ENCODE measurements around the gene SP1. TPM values are rescaled to one million over a fixed set of nuclear protein-coding genes. Genes with fewer than 3 reads are reported as not detected.

Gene SP1
- total RNA-seq, 1 donor from 2014 or later, result 50.6 TPM

- Histone ChIP-seq H3K9ac (ENCODE audit: low read length) (no peak within 1 kb of the TSS), H3K27ac (ENCODE audit: low read depth, low read length) (no peak within 1 kb of the TSS), H3K4me3 (ENCODE audit: insufficient read depth, low read depth, low read length) (no peak within 1 kb of the TSS), H3K36me3 (ENCODE audit: insufficient read depth, low read length) (no peaks in the 10 kb centered on the region), H2AFZ (ENCODE audit: low read depth, low read length) (no peak within 1 kb of the TSS), H3K79me2 (ENCODE audit: insufficient read depth, low read length) (no peaks in the 10 kb centered on the region), H3K4me1 (ENCODE audit: insufficient read depth, low read length) (peaks cover 10% of the 10 kb centered on the region), H3K27me3 (ENCODE audit: insufficient read depth, low read length) (no peaks in the 10 kb centered on the region), H4K20me1 (ENCODE audit: insufficient read depth, low read length) (no peaks in the 10 kb centered on the region), H3K4me2 (ENCODE audit: low read length) (no peak within 1 kb of the TSS), H3K9me3 (ENCODE audit: insufficient read depth, low read depth, low read length) (no peaks in the 10 kb centered on the region)
- H3K27me3 Mint-ChIP-seq (ENCODE audit: low read depth, unreplicated experiment), result peaks cover 10% of the 10 kb centered on the region
- no peak within 1 kb of the TSS for H3K27ac Mint-ChIP-seq (ENCODE audit: unreplicated experiment)
- TF ChIP-seq EZH2 (IDR thresholded peaks at IDR 0.05; ENCODE audit: insufficient read depth, low read length) (no peak), CTCF (IDR thresholded peaks at IDR 0.05; ENCODE audit: insufficient read depth, low read depth, low read length) (no peak)
- H3K4me1 Mint-ChIP-seq (ENCODE audit: low read depth, unreplicated experiment), result peaks cover 7% of the 10 kb centered on the region
- H3K4me3 Mint-ChIP-seq (ENCODE audit: unreplicated experiment), result no peak within 1 kb of the TSS
- H3K36me3 Mint-ChIP-seq (ENCODE audit: low read depth, unreplicated experiment), result no peaks in the 10 kb centered on the region
- no peaks in the 10 kb centered on the region for H3K9me3 Mint-ChIP-seq (ENCODE audit: unreplicated experiment)
- DNase-seq (ENCODE audit: low read depth) (no peak), FAIRE-seq (no peak)
Observed at GRCh38 chr12:53423597-53423996, 43.6 kb downstream of the SP1 start, which contains the start of gene AMHR2. TSS of gene AMHR2 (plus strand) at chr12:53423855. CDS start at chr12:53423935, 80 bp downstream.

GRCh38 chr12:53424626-53425514, 44.9 kb downstream of the SP1 start:
- Mint-ChIP-seq H3K36me3 (ENCODE audit: low read depth, unreplicated experiment) (no peaks in the 10 kb centered on the region), H3K27ac (ENCODE audit: unreplicated experiment) (no peak overlapping the region)
- peaks cover 13% of the 10 kb centered on the region for H3K4me1 ChIP-seq (ENCODE audit: insufficient read depth, low read length)

More at GRCh38 chr12:53424626-53425514, 44.9 kb downstream of the SP1 start:
- H3K9me3 Mint-ChIP-seq (ENCODE audit: unreplicated experiment), result no peaks in the 10 kb centered on the region
- no peak for TF ChIP-seq EZH2 (IDR thresholded peaks at IDR 0.05; ENCODE audit: insufficient read depth, low read length)
- TF ChIP-seq CTCF (IDR thresholded peaks at IDR 0.05; ENCODE audit: insufficient read depth, low read depth, low read length), result no peak
- Histone ChIP-seq H3K9ac (ENCODE audit: low read length) (no peak overlapping the region), H3K79me2 (ENCODE audit: insufficient read depth, low read length) (no peaks in the 10 kb centered on the region), H2AFZ (ENCODE audit: low read depth, low read length) (no peak overlapping the region), H3K9me3 (ENCODE audit: insufficient read depth, low read depth, low read length) (no peaks in the 10 kb centered on the region), H3K4me2 (ENCODE audit: low read length) (no peak overlapping the region), H3K27me3 (ENCODE audit: insufficient read depth, low read length) (no peaks in the 10 kb centered on the region), H3K4me3 (ENCODE audit: insufficient read depth, low read depth, low read length) (no peak overlapping the region), H3K36me3 (ENCODE audit: insufficient read depth, low read length) (no peaks in the 10 kb centered on the region), H4K20me1 (ENCODE audit: insufficient read depth, low read length) (no peaks in the 10 kb centered on the region), H3K27ac (ENCODE audit: low read depth, low read length) (no peak overlapping the region)
- H3K4me3 Mint-ChIP-seq (ENCODE audit: unreplicated experiment), result no peak overlapping the region
- H3K27me3 Mint-ChIP-seq (ENCODE audit: low read depth, unreplicated experiment), result peaks cover 10% of the 10 kb centered on the region
- DNase-seq (ENCODE audit: low read depth), result no peak
- peaks cover 9% of the 10 kb centered on the region for H3K4me1 Mint-ChIP-seq (ENCODE audit: low read depth, unreplicated experiment)
- no peak for FAIRE-seq
